Measurements from ENCODE around the gene GPR150.

Gene GPR150

DNA sequence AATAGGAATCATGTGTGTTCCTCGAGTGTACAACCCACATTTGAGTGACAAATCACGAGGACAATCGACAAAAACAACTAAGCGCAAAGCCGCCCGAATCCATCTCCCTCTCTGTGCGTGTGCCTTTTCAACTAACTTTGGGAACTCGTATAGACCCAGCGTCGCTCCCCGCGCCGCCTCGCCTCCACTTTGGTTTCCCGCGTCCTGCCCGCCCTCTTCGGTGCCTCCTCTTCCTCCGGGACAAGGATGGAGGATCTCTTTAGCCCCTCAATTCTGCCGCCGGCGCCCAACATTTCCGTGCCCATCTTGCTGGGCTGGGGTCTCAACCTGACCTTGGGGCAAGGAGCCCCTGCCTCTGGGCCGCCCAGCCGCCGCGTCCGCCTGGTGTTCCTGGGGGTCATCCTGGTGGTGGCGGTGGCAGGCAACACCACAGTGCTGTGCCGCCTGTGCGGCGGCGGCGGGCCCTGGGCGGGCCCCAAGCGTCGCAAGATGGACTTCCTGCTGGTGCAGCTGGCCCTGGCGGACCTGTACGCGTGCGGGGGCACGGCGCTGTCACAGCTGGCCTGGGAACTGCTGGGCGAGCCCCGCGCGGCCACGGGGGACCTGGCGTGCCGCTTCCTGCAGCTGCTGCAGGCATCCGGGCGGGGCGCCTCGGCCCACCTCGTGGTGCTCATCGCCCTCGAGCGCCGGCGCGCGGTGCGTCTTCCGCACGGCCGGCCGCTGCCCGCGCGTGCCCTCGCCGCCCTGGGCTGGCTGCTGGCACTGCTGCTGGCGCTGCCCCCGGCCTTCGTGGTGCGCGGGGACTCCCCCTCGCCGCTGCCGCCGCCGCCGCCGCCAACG, at the start of gene GPR150:
TSS of gene GPR150 (plus strand) at position 58 of the 840 bp plus-strand sequence. CDS start at position 247, 189 bp downstream.
- DNase-seq (ENCODE audit: low read depth in 2 of 2) = peak; percentile 39 to 44

DNA sequence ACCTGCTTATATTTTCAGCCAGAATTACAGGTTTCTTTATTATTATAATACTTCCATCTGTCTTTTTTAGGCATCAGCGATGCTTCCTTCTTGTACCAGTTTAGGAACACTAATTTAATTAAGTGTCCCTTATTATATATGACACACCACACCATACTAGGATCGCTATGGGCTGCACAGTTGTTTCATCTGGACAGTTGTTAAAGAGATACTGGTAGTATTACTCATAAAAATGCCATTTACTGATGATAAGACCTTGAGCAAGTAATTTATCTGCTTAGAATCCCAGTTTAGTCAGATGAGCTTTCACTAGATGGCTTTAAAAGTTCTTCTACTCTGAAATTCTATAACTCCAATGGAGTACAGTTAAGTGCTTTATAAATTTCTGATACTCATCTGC, 47.9 kb upstream of the GPR150 start:
- no peak for DNase-seq (ENCODE audit: low read depth in 2 of 2)

DNA sequence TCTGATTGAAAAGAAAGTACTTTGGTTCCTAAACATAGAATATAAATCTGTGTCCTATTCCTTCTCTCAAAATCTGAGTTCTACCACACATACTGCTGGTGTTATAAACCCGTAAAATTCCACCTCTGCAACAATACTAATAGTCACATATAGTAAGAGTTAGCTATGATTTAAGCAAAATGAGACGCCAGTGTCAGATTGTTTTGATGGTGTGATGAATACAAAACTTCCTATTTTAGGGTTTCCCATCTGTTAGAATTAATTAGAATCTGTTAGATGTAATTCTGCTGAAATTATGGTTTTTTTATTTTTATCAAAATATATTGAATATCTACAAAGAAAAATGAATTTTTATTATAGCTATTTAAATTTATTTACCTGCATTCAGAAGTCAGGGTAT, 38.3 kb upstream of the GPR150 start:
- no peak for DNase-seq (ENCODE audit: low read depth in 2 of 2)

DNA sequence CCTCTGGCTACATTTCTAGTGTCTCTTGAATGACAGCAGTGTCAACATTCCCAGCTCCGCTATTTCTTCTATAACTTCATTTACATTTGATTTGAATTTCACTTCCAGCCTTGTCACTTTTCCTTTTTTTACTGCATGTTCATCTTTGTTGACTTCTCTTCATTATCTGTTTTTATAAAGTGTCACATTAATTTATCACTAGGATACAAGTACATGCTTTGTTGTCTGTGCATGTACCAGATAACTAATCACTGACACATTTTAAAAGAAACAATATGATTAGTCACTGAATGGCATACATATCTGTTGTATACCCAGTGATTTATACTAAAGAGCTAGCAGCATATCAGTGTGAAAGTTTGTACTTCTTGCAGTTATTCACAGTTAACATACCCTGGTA, 35.9 kb upstream of the GPR150 start:
- DNase-seq (ENCODE audit: low read depth in 2 of 2) = no peak

DNA sequence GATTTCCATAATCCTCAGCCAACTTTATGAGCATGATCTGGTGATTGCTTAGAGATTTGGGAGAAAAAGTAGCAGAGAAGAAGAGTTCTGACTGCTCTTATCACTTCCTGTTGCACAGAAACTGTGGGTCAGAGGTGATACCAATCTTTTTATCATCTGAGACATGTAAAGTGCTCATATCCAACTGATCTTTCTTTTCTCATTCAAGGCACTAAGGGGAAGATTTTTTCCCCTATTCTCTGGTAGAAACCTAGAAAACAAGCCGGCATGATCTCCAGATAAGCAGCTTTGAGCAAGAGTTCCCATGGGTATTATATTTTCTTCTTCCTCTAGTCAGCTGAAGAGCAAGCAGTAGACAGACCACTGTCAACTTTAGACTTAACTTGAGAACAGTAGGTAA, 29.0 kb upstream of the GPR150 start:
- DNase-seq (ENCODE audit: low read depth in 2 of 2) = no peak

DNA sequence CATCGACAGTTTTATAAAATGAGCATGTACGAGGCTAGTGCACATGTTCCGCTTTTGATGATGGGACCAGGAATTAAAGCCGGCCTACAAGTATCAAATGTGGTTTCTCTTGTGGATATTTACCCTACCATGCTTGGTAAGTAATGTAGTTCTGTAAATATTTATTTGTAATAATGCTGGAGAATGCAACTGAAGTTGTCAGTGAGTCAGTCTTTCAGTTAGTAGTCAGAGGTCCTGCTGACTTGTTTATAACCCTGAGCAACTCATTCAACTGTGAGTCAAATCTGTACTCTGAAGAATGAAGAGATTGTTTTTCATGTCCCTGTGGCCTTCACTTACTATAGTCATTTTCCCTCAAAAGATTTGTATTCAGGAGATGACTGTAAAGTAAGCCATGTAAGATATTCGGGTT, 28.4 kb upstream of the GPR150 start:
- no peak for DNase-seq (ENCODE audit: low read depth in 2 of 2)

DNA sequence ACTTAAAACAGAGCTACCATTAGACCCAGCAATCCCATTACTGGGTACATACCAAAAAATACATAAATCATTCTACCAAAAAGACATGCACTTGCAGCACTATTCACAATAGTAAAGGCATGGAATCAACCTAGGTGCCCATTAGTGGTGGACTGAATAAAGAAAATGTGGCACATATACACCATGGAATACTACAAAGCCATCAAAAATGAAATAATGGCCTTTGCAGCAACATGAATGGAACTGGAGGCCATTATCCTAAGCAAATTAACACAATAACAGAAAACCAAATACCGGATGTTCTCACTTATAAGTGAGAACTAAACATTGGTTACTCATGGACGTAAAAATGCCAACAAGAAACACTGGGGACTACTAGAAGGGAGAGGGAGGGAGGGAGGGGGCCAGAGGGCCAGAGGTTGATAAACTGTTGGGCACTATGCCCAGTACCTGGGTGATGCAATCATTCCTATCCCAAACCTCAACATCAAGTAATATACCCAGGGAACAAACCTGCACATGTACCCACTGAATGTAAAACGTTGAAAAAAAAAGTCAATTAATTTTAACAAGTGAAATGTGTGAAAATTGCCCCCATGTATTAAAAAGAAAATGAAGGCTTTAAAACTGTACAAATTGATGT, 24.5 kb upstream of the GPR150 start:
- no peak for DNase-seq (ENCODE audit: low read depth in 2 of 2)

DNA sequence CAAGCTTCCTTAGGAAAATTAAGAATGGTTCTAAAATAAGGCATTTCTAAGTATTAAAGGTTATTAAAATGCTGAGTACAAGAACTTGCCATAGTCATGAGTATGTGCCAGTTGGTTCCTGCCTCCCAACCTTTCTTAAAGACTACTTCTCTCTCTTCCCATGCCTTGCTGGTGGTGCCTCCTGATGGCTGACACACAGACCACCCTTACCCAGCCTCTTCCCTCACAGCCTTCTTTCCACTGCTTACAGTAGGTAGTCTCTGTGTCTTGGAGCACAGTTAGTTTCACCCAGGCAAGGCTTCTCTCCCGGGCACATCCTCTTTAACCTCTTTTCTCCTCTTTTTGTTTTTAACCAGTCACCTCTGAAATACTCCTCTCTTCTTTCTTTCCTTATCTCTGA, 20.6 kb upstream of the GPR150 start:
- DNase-seq (ENCODE audit: low read depth in 2 of 2) = no peak

DNA sequence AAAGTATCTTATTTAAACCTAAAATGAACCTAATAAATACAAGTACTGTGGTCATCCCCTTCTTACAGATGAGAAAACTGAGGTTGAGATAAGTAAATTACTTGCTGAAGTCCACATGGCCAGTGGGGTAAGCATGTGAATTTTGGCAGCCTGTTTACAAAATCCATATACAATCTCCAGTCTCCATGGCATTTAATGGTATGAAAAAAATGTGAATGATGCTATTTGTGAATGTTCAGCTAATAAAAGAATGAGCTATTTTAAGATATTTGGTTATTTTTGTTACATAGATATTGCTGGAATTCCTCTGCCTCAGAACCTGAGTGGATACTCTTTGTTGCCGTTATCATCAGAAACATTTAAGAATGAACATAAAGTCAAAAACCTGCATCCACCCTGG, 19.3 kb upstream of the GPR150 start:
- DNase-seq (ENCODE audit: low read depth in 2 of 2) = no peak

DNA sequence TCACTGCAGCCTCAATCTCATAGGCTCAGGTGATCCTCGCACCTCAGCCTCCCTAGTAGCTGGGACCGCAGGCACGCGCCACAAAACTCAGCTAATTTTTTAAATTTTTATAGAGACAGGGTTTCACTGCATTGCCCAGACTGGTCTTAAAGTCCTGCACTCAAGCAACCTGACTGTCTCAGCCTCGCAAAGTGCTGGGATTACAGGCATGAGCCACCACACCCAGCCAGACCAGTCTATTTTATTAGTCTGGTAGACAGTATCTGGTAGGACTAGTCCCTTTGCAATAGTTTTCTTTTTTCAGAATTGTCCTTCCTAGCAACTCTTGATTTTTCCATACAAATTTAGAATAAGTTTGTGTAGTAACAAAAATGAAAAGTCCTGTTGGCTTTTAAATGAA, 14.1 kb upstream of the GPR150 start:
- no peak for DNase-seq (ENCODE audit: low read depth in 2 of 2)

DNA sequence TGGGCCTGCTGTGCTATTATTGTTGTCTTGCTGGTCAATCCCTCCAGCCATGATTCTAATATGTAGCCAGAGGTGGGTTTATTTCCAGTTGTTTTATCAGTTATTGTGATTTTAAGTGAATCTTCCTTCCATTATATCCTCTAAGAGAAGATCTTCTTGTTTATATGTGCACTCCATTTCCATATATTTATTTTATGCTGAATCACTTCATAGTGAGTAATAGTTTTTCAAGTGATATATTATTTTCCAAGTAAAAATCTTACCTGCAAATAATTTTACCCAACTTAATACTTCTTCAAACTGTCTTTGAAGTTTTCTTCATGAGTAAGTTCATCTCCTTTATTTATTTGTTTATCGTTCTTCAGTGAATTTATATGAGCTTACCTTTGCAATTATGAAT, 13.5 kb upstream of the GPR150 start:
- DNase-seq (ENCODE audit: low read depth in 2 of 2) = no peak

DNA sequence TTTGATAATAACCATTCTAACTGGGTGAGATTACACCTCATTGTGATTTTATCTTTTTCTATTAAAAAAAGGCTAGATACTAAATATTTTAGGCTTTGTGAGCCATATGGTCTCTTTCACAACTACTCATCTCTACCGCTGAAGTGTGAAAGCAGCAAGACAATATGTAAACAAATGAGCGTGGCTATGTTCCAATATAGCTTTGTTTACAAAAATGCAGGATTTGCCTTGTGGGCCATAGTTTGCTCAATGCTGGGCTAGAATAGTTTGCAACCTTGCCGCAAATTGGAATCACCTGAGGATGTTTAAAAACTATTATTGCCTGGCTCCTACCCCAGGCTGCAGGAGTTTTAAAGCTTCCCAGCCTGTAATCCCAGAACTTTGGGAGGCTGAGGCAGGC, 10.2 kb upstream of the GPR150 start:
- DNase-seq (ENCODE audit: low read depth in 2 of 2) = no peak

DNA sequence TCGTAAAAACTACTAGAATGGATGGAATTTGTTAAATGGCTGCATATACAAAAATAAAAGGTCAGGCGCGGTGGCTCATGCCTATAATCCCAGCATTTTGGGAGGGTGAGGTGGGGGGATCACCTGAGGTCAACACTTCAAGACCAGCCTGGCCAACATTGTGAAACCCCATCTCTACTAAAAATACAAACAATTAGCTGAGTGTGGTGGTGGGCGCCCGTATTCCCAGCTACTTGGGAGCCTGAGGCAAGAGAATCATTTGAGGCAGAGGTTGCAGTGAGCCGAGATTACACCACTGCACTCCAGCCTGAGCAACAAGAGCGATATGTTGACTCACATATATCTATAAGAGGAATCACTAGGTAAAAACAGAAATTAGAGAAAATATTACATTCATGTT, 9.3 kb upstream of the GPR150 start:
- DNase-seq (ENCODE audit: low read depth in 2 of 2) = no peak

DNA sequence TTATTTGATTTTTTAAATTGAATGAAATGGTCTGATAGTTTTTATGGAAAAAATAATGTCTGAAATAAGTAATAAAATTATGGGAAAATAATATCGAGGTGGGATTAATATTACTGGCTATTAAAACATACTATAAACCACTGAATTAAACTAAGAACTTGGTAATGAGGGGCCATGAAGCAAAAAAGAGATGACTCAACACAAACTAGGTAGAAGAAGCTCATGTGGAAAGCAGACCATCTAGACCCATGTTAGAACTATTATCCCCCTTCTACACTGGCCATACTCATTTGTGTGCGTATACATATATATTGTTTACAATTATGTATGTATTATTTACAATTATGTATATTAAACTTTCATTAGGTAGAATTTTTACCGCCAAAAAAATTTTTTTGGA, 8.5 kb upstream of the GPR150 start:
- DNase-seq (ENCODE audit: low read depth in 2 of 2) = no peak

DNA sequence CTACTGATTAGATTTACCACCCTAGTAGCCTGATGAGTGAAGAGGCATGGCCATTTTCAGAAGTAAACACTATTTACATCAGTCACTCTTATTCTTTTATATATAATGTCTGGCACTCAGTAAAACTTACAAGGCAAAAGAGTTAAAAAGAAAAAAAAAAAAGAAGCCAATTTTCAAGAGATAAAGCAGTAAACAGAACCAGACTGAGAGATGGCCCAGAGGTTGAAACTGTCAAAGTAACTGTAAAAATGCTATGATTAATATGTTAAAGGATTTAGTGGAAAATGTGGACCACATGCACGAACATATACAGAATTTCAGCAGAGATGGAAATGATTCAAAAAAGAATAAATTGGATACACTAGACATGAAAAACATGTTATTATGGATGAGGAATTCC, 6.4 kb upstream of the GPR150 start:
- no peak for DNase-seq (ENCODE audit: low read depth in 2 of 2)

DNA sequence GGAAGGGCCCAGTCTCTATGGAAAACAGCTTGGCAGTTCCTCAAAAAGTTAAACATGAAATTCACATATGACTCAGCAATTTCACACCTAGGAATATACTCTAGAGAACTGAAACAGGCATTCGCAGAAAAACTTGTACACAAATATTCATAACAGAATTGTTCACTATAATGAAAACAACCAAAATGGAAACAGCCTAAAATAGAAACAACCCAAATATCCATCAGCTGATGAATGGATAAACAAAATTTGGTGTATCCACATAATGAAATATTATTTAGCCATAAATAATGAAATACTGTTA, 4.8 kb upstream of the GPR150 start:
- DNase-seq (ENCODE audit: low read depth in 2 of 2) = no peak

DNA sequence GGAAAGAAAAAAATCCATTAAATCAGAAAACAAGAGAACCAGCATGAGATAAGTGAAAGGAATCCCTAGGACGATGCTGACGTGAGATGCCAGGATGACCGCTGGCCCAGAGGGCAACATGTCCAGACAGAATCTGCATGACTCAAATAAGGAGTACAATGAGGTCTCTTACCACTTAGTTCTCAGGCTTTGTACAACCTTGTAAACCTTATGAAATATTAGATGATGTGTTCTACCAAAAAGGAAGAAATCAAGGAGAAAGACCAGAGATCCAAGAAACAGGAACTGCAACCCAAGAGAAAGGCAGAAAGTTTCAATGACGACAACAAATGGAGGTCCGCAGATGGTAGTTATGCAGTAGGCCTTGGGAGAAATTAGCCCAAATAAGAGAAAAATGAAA, 2.8 kb upstream of the GPR150 start:
- no peak for DNase-seq (ENCODE audit: low read depth in 2 of 2)

DNA sequence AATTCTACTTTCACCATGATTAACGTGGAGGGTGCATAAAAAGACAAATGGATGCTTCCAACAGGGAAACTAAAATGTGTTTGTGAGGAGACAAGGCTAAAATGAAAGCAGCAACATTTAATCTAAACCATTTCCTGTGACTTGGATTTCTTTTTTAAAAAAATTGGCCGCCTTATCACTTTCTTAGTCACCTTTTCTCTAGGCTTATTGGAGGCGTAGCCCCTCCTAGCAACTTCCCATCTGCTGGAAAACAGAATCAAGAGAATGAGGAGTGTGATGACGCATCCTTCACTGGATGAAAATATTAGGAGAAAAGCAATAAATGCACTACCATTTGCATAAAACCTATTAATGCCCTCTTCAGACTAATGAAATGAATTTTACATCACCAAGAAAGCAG, 791 bp upstream of the GPR150 start:
- no peak for DNase-seq (ENCODE audit: low read depth in 2 of 2)

DNA sequence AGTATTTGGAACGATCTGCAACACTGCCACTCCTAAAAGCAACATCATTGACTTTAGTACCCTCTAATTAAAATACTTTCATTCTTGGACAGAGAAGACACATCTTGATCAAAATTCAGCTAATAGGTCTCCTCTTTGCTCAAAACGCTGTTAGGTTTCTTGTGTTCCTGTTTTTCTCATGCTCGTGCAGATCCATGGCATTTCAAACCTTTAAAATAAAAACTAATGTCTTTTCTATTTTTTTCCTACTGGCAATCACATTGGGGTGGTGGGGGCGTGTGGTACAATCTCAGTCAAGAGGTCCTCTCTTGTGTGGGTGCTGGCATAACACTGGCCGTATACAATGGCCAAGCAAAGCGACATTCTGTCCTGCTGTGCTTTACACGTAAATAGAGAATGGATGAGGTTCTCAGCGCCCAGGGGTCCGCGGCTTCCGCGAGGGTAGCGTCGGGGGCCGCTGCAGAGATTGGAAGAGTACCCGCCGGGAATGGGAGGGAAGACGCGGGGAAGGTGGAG, 315 bp upstream of the GPR150 start:
- DNase-seq (ENCODE audit: low read depth in 2 of 2) = no peak

DNA sequence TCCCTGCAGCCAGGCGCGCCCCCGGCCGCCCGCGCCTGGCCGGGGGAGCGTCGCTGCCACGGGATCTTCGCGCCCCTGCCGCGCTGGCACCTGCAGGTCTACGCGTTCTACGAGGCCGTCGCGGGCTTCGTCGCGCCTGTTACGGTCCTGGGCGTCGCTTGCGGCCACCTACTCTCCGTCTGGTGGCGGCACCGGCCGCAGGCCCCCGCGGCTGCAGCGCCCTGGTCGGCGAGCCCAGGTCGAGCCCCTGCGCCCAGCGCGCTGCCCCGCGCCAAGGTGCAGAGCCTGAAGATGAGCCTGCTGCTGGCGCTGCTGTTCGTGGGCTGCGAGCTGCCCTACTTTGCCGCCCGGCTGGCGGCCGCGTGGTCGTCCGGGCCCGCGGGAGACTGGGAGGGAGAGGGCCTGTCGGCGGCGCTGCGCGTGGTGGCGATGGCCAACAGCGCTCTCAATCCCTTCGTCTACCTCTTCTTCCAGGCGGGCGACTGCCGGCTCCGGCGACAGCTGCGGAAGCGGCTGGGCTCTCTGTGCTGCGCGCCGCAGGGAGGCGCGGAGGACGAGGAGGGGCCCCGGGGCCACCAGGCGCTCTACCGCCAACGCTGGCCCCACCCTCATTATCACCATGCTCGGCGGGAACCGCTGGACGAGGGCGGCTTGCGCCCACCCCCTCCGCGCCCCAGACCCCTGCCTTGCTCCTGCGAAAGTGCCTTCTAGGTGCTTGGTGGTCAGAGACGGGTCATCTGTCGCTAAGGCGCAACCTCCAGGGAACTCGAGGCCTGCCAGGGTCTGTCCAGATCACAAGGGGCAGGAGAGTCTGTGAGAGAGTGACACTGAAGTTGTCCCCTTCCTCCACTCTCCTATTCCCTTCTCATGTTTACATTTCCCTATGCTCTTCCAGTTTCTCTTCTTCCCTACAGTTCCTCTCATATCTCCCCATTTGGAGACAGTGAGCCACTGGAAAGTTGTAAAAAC, 1.3 kb downstream of the GPR150 start:
- peak; percentile 13 to 22 for DNase-seq (ENCODE audit: low read depth in 2 of 2)

DNA sequence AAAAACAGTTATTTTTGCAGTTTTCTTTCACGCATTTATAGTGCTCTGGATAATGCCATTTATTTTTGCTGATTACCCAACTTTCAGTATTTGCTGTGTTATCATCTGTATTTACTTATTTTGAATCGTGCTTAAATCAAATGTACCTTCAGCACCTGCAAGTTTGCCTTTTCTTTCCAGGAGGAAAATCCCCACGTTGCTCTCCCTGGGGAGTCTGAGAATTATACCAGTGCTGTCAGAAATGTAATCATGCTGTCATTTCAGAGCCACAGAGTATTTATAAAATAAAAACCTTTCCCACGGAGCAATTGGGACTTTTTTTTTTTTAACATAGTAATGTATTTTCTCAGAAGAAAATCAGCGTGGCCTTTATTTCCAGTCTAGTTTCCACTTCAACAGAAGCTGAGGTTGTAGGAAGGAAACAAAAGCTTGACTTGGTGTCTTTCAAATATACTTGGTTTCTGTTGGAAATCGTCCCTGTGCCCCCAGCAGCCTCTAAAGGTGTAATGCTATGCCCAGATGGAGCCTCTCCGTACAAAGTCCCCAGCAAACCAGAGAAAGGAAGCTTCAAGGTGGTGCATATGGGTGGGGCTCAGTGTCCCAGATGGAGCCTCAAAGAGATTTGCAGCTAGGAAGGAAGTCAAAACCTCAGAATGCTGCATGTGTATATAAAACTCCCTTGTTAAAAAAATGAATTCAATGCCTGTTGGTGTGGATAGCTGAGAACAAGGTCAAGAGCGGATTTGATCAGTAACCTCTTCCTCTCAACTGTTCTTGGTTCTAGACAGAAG, 2.1 kb downstream of the GPR150 start:
- no peak for DNase-seq (ENCODE audit: low read depth in 2 of 2)

DNA sequence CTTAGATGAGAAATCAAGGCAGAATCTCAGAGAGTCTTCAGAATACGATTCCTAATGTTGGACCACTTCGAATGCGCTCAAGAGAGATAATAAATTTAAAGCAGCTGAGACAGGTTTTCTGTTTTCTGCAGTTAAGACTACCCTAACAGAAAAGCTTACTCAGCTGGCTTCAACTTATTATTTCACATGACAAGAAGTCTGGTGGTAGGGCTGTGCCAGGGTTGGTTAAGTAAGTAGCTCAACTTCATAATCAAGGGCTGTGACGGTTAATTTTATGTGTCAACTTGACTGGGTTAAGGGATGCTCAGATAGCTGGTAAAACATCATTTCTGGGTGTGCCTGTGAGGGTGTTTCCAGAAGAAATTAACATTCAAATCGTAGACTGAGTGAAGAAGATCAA, 3.8 kb downstream of the GPR150 start:
- no peak for DNase-seq (ENCODE audit: low read depth in 2 of 2)

All from activated CD4-positive, alpha-beta T cell treated with anti-CD3 and anti-CD28 coated beads for 24 hours (primary cell).